Amniotic epithelial cell (primary cell): Measurements from ENCODE around the gene TBXT.
"Not testable (repeated sequence)": the region's sequence is repeated elsewhere in the genome, so short reads cannot be mapped to it uniquely, and the experiment has no call there.

ENCODE experiments used
- DNase-seq: peaks from one replicate; pipeline ENCODE4 v3.0.0-alpha.2; 2010; ENCODE audit warnings: low read depth

The TBXT gene

DNA sequence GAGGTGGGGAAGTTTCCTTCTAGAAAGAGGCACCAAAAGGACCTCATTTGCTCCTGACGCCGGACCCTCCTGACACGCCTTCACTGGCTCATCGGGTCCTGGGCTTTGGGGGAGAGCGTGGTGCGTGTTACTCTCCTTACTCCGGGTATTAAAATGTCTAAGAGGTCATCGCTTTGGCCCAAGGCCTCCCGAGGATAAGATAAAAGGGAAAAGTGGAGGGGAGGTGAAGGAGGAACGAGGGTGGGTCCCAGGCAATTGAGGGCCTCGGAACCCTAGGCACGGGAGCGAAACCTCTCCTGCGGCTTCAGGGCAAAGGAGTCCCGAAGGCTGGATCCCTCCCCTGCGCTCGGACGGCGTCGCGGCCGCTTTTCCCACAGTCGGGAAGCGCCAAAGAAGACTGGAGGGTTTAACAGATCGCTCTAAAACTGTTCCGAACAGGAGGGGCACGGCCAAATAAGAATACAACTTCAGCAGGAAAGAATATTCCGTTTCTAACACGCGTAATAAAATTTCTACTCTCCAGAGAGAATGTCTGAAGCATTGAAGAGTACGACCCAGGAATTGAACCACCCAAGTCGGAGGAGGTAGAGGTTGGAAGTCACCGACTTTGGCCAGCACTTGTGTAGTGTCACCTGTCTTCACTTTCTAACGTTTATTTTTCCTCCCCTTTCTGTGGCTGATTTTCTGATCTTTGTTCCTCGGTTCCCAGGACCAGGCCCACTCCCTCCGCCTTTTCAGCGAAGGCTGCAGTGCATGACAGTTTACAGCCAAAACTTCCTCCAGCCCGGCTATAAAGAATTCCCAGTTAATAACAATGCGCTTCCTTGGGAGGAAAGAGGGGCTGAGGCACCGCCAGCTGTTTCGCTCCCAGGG is 2.1 kb upstream of the TBXT start:
- no peak for DNase-seq

DNA sequence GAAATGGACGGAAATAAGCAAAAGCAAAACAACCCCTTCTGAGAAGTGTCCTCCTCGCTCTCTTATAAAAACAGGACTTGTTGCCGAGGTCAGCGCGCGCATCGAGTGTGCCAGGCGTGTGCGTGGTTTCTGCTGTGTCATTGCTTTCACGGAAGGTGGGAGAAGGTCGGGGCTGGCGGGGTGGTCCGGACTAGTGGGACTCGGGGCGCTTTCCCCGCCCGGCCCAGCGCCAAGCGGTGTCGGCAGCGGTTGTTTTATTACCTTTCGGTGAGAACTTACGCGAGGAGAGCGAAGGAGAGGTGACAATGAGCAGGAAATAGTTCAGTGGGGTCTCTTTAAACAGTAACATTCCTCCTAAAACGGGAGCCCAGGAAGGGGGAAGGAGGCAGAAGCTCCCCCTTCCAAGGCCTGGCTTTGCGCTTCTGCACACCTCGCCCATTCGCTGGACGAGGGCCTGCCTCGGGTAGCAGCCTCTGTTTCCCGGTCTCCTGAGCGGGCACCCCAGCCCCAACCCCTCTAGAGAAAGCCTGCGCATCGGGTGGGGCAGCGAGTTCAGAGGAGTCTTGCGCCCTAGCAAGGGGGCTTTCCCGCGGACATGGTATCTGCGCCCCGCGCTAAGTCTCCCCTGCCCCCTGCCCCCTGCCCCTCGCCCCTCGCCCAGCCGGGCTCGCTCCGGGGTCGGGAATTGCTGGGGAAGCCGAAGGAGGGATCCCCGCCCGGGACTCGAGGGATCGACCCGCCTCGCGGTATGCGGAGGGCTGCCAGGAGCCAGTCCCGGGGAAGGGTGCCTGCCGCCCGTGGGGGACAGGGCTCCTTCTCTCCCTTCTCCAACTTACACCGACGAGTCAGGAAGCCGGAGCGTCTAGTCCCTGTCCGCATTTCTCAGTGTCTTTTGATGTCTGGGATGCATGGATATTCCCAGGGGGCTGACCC is 1.2 kb upstream of the TBXT start:
- DNase-seq, result no peak

DNA sequence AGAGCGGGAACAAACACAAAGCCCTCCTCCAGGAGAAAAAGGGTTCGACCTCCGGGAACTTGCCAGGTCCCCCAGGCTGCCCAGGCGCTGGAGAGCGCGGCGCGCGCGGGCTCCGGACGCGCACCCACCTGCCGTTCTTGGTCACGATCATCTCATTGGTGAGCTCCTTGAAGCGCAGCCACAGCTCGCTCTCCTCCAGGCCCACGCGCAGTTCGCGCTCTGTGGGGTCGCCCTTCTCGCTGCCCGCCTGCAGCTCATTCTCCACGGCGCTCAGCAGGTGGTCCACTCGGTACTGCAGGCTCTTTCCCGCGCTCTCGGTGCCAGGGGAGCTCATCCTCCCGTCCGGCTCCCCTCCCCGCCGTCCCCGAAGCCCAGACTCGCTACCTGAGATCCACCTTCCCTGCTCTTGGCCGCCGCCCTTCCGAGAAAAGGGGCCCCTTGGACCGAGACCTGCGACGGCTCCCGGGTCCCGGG is 356 bp downstream of the TBXT start:
- no peak for DNase-seq

DNA sequence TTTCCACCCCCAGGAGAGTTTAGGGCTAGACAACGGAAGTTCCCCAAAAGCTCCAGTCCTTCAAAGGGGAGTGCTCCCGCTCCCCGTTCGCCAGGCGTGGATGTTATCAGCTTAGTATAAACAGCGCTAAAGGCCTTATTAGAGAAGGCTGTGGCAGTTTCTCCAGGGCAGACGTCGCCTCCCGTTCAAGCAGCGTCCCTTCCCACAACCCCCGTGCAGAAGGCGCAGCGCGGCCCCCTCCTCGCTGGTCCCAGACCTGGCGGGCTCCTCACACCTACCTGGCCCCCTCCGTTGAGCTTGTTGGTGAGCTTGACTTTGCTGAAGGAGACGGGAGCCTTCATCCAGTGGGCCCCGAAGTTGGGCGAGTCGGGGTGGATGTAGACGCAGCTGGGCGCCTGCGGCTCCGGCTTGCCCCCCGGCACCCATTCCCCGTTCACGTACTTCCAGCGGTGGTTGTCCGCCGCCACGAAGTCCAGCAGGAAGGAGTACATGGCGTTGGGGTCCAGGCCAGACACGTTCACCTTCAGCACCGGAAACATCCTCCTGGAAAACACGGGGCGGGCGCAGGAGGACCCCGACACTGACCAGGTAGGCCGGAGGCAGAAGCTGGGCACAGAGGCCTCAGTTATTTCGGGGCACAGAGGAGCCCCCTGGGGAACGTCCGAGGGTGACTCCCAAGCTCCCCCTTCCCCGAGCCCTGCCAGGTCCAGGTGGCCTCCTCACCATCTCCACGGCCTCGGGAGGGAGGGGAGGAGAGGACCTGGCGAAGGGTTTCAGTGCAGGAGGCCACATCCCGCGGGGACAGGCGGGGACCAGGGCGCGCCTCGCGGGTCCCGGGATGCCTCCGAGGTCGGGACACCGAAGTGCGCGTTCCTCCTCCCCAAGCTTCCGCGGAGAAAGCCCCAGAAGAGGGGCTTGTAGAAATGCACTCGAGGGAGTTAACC is 1.1 kb downstream of the TBXT start:
- no peak for DNase-seq

DNA sequence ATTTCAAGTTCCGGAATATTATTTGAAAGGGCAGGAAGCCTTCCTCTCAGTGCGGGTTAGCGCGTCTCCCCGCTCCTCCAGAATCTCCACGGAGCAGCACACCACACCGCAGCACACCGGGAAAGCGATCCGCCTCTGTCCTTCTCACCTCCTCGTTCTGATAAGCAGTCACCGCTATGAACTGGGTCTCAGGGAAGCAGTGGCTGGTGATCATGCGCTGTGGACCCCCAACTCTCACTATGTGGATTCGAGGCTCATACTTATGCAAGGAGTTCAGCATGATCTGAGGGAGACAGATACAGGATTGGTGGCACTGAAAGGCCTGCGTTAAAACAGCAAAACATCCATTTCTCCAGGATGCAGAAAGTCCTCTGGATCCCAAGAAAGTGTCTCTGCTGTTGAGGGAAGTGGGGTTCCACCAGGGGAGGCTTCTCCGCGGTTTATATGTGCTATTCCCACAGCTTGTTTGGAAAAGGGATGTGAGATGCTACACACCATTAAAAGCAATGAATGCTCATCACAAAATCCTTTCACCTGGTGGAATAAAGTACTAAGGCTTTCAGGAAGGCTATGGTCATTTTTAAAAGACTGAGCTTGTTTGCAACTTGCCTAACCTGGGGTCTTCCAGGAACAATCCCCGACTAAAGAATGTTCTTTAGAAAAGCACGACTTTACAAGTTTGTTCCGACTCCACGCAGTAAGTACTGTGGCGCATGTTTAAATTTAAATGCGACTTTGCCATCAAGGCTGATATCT is 1.9 kb downstream of the TBXT start:
- DNase-seq, result no peak

DNA sequence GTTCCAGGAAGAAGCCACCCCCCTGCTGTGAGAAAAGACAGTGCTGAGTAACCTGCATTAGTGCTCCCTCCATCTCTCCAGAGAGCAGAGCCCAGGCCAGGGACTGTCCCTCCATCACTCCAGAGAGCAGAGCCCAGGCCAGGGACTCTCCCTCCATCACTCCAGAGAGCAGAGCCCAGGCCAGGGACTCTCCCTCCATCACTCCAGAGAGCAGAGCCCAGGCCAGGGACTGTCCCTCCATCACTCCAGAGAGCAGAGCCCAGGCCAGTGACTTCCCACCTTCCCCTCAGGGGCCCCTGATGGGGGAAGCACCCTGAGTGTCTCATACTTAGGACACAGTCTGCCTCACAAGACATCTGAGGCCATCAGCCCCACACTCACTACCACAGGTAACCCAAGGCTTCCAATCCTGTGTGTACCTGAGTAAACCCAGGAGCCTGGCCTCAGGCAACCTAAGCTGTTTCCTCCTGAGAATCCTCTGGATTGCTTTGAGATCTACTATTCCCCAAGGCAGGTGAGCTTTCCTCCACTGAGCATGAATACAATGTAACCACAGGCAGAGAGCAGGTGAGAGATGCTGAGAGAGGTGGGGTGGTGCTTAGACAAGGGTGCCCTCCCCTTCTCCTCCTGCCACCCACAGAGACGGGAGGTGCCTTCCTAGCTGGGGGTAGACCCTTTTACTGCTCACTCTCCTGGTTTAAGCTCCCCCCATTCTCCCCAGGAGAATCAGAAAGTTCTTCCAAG is 4.9 kb downstream of the TBXT start:
- no peak for DNase-seq

DNA sequence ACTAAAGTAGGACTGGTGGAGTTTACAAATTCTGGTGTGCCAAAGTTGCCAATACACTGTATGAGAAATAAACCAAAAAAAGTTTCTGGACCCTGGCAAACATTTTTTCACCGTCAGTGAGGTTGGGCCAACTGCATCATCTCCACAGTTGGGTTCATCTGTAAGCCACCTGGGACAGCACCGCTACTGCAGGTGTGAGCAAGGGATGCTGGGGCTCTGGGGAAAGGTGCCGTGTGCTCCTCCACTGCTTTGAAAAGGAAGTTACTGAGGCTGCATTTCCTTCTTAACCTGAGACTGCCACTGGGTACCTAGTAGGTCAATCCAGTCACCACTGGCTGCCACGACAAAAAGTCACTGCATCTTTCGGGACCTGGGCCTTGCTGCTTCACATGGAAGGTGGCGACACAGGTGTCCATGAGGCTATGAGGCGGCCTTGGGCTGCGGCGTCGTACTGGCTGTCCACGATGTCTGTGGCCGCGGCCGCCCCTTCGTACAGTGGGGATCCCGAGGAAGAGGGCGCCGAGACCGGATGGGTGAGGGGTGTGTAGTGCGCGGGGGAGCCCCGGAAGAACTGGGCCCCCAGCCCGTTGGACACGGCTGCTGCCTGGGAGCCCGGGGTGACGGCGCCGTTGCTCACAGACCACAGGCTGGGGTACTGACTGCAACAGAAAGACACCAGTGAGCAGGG is 9.6 kb downstream of the TBXT start:
- DNase-seq, result no peak

DNA sequence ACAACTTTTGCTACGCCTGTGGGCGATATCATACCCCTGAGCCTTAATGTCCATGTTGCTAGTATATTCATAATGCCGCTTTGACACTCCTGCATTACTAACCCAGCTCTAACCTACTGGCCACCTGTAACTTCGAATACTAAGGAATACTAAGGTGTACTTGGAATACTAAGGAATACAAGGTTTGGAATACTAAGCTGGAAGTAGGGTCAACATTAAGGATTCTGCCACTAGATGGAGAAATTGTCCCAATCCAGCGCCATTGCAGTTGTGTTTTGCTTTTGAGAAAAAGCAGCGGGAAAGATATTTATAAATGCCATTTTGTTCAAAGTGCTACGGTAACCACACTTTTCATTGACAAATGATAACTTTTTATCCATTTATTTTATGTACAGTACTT is 10.7 kb downstream of the TBXT start:
- no peak for DNase-seq

DNA sequence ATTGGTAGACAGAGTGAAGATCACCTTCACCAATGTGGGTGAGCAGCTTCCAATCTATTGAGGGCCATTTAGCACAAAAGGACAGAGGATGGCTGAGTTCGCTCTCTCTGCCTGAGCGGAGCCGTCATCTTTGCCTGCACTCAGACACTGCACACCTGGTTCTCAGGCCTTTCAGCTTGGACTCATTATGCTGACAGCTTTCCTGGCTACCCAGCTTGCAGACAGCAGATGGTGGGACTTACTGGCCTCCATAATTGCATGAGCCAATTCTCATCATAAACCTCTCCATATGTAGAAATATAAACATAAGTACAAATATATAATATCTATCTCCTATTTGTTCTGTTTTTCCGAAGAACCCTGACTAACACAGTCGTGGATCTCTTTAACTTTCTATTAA is 13.7 kb downstream of the TBXT start:
- no peak for DNase-seq

DNA sequence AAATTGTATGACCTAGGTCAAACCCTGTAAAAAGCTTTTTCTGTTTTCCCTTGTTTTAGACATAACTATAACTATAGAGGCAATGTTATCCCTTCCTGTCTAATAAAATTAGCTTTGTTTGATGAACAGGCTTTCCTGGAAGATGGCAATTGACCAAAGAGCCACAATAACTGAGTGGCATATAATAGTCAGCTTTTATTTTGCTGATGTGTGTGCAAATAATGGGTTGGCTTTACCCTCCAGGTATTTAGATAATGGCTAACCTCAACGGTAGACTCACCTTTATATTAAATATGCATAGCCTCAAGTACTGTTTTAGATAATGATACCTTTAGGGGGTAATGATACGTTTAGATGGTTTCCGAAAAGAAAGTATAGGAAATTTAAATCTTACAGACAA is 15.0 kb downstream of the TBXT start:
- no peak for DNase-seq

DNA sequence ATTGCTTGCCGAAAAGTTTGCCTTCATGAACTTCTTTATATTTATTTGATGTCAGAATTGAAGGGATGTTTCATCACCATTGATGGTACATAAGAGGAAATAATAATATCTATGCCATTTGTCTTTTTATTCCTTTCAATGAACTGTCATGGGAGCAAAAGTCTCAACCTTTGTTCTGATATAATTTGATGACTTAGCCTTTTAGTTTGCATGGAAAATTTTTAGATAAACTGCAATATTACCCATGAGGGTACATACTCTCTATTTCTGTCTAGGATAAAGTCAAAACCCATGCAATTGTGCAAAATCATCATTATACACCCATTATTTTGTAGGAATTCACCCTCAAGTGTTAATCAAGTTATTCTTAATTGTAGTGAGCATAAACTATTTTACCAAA is 15.9 kb downstream of the TBXT start:
- no peak for DNase-seq

DNA sequence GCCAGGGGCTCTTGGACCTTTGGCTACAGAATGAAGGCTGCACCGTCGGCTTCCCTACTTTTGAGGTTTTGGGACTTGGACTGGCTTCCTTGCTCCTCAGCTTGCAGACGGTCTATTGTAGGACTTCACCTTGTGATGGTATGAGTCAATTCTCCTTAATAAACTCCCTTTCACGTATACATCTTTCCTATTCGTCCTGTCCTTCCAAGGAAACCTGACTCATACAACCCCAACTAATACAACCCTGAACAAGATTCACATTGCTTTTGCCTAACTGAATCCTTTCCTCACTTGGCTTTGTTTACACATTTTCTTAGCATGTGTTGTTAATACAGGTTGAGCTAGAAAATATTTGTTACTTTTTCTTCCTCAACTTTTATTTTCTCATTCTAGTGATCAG is 21.9 kb downstream of the TBXT start:
- no peak for DNase-seq

DNA sequence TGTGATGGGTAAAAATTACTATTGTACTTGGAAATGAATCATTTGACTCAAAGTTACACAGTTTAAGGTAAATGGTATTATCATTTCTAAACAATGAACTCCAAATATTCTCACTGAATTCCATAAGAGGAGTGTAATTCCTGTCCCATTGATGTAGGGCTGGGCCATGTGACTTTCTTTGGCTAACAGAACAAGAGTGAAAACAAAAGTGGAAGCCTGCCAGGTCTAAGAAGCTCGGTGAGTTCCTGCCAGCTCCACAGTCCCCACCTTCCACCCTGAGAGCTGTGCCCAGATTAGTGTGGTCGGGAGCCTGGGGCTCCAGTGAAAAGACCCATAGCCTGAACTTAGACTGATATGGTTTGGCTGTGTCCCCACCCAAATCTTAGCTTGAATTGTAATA is 24.6 kb downstream of the TBXT start:
- no peak for DNase-seq

DNA sequence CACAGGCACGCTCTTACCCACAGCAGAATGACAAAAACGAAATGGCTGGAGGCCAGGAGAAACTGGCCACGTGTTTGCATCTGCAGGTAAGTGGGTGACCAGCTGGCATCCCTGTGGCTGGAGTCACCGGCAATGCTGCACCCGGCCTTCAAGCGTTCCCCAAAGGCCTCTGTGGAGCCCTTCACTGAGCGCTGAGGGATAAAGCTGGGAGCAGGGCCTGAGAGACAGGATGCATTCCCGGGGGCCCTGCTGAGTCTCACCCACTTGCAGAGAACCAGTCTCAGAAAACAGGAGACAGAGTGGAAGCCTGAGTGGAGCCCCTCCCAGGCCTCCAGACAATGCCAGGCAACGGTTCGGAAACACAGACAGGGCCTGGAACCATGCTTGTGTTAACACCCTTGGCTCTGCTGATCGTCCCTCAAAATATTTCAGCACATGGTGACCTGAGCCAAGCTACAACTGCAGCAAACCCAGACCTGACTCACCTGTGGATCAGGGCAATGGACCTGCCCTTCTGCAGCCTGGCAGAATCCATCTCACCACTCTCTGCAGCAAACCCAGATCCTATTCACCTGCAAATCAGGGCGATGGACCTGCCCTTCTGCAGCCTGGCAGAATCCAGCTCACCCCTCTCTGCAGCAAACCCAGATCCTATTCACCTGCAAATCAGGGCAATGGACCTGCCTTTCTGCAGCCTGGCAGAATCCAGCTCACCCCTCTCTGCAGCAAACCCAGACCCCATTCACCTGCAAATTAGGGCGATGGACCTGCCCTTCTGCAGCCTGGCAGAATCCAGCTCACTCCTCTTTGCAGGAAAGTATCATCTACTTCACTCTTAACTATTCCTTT is 39.8 kb downstream of the TBXT start:
- DNase-seq, result no peak

DNA sequence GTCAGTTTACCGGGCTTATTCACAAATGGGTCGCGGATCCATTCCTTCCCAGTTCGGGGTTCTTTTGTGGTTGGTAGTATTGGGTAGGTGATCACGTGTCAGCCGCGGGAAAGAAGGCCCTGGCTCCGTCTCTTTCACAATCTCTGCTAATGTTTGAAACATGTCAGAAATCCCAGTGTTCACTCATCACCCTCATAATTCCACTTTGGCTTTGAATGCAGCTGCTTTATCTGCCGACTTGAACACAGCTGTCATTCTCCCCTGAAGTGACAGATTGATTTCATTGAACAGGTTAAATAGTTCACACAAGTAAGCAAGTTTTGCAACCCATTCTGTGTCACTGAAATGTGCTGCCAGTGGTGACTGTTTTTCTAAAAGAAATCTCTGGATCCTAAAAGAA is 44.5 kb downstream of the TBXT start:
- DNase-seq, result not testable (repeated sequence)

DNA sequence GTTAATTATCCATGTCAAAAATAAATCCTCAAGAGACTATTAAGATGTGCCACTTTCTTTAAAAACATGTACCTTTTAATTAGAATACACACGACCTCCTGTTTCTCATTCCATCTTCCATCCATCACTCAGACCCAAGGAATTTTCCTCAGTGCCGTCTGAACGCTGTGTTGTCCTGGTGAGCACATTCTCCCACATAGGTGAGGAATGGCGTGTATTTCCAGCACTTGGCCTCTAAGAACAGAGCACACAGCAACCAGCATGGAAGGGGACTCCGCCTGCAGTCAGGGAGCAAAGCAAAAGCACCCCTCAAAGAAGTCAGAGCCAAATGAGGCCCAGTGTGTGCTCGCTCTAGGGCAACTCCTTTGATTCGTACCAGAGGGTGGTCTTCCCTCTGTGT is 45.9 kb downstream of the TBXT start:
- no peak for DNase-seq

DNA sequence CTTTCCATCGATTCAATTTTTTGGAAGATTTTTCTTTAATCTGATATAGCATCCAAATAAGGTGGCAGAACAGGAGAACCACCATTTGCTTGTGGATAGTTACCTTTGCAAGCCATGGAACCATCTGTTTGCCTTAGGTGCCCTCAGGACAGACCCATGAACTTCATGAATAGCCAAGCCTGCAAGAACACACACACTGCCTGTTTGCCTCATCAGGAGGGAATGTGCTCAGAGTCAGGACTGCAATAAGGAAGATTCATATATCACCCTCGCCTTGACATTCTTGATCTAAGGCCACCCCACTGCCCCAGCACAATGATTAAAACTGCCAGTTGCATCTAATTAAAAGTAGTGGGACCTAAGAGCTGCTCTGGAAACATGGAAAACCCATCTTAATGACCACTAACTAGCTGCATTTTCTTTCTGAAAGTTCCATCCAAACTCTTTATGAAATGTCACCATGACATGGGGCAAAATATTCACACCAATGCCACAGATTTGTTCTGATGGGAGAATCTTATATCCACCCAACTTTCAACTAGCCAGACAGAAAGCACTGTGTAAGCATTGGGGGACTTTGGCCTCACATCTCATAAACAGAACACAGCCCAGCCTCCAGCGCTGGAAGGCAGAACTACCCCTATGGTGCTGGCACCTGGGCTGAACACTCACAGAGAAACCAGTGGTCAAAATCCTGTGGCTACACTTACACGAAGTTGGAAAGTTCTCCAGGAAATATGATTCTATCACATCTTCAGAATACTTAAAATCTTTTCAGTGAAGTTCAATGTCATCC is 48.3 kb downstream of the TBXT start:
- peak; percentile 17 for DNase-seq

DNA sequence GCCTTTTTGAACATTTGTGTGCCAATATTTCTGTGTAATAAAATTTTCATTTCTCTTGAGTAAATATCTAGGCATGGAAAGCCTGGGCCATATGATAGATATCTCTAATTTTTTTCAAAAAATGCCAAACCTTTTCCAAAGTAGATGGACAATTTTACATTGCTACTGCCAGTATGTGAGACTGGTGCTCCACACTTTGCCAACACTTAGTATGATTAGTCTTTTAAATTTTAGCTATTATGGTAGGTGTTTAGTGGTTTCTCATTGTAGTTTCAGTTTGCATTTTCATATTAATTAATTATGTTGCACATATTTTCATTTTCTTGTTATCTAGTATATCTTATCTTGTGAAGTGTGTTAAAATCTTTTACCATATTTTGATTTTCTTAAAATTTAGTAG is 52.0 kb downstream of the TBXT start:
- DNase-seq, result no peak
